Gastroesophageal sphincter (tissue), 3 donors: ENCODE data around the gene THADA.

Experiments used
- POLR2A ChIP-seq, 2 donors: fragments of 450-650 bp; IDR thresholded peaks; one replicate each; pipeline ENCODE4 v1.6.1; 2017; ENCODE audit warnings: antibody characterized with exemption in 2 of 2, mild to moderate bottlenecking in 2 of 2, moderate library complexity in 1 of 2
- TF ChIP-seq, protein P1 (sequence below), 4 experiments: fragments of 200-600 bp in 2 of 4; fragments of 450-650 bp in 2 of 4; sonication (generic) in 1 of 4; IDR thresholded peaks; one replicate each; pipeline ENCODE4 v1.5.1; 2017 to 2019; ENCODE audit warnings: antibody characterized with exemption in 4 of 4, mild to moderate bottlenecking in 2 of 4, moderate library complexity in 2 of 4

DNA sequence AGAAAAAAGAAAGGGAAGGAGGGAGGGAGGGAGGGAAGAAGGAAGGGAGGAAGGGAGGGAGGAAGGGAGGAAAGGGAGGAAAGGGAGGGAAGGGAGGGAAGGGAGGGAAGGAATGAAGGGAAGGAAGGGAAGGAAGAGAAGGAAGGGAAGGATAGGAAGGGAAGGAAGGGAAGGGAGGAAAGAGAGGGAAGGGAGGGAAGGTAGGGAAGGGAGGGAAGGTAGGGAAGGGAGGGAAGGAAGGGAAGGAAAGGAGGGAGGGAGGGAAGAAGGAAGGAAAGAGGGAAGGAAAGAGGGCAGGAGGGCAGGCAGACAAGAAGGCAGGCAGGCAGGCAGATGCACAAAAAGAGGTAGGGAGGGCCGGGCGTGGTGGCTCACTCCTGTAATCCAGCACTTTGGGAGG lies 74.9 kb downstream of the THADA start:
- TF ChIP-seq POLR2A (IDR thresholded peaks at IDR 0.05): no peak
- TF ChIP-seq, protein P1, sequence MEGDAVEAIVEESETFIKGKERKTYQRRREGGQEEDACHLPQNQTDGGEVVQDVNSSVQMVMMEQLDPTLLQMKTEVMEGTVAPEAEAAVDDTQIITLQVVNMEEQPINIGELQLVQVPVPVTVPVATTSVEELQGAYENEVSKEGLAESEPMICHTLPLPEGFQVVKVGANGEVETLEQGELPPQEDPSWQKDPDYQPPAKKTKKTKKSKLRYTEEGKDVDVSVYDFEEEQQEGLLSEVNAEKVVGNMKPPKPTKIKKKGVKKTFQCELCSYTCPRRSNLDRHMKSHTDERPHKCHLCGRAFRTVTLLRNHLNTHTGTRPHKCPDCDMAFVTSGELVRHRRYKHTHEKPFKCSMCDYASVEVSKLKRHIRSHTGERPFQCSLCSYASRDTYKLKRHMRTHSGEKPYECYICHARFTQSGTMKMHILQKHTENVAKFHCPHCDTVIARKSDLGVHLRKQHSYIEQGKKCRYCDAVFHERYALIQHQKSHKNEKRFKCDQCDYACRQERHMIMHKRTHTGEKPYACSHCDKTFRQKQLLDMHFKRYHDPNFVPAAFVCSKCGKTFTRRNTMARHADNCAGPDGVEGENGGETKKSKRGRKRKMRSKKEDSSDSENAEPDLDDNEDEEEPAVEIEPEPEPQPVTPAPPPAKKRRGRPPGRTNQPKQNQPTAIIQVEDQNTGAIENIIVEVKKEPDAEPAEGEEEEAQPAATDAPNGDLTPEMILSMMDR (IDR thresholded peaks at IDR 0.05): no peak
